GM23248 (cell line): Measurements from ENCODE around the gene PPFIBP1.

Source experiments
- EZH2 ChIP-seq: fragments of 200-600 bp; sonication (generic); IDR thresholded peaks from 2 replicates; pipeline ENCODE4 v1.6.1; 2018; ENCODE audit warnings: antibody characterized with exemption, mild to moderate bottlenecking; ENCODE audit not compliant: insufficient read depth, poor library complexity, severe bottlenecking
- EZH2phosphoT487 ChIP-seq: fragments of 200-600 bp; sonication (generic); IDR thresholded peaks from 2 replicates; pipeline ENCODE4 v1.6.1; 2018; ENCODE audit warnings: antibody characterized with exemption, moderate library complexity, mild to moderate bottlenecking, low read depth; ENCODE audit not compliant: insufficient read depth

- TF ChIP-seq EZH2 (no peak), EZH2phosphoT487 (no peak)
Measured at GRCh38 chr12:27602516-27602915, 78.5 kb downstream of the PPFIBP1 start.
